ENCODE measurements around the gene PLEKHM1. TPM values are rescaled to one million over a fixed set of nuclear protein-coding genes. Genes with fewer than 3 reads are reported as not detected.
A peak's percentile ranks its signal among the peaks of the same experiment; 100 is the strongest.
"Not testable (repeated sequence)": the region's sequence is repeated elsewhere in the genome, so short reads cannot be mapped to it uniquely, and the experiment has no call there.

PLEKHM1 gene
- total RNA-seq, 2 experiments from 2014 or later: 16.6 to 18.6 TPM

DNA sequence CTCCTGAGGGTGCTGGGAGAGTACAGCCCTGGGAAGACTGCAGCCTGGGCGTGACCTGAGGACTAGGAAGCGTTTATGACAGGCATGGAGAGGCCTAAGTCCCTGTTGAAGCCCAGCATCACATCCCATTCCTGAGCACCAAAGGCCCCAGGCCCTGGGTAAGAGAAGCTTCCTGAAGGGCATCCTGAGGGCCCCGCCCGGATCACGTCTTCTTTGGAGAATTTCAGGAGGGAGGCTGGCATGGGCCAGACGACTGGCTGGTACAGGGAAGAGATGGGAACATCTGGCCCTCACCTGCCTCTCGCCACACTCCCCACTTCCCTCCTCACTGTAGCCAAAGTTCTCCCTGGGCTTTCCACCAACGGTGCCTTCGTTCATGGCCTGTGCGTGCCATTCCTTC lies 46.2 kb downstream of the PLEKHM1 start:
- H3K36me3 Mint-ChIP-seq (ENCODE audit: low read depth); H3K27me3 Mint-ChIP-seq (ENCODE audit: low read depth); intact Hi-C loops (cut with micrococcal nuclease); H3K4me3 Mint-ChIP-seq; DNase-seq; H3K9me3 Mint-ChIP-seq; H3K27ac Mint-ChIP-seq; CTCF ChIA-PET: not testable (repeated sequence)
- H3K4me1 Mint-ChIP-seq (ENCODE audit: low read depth): peaks cover 23% of the 10 kb centered on the region

DNA sequence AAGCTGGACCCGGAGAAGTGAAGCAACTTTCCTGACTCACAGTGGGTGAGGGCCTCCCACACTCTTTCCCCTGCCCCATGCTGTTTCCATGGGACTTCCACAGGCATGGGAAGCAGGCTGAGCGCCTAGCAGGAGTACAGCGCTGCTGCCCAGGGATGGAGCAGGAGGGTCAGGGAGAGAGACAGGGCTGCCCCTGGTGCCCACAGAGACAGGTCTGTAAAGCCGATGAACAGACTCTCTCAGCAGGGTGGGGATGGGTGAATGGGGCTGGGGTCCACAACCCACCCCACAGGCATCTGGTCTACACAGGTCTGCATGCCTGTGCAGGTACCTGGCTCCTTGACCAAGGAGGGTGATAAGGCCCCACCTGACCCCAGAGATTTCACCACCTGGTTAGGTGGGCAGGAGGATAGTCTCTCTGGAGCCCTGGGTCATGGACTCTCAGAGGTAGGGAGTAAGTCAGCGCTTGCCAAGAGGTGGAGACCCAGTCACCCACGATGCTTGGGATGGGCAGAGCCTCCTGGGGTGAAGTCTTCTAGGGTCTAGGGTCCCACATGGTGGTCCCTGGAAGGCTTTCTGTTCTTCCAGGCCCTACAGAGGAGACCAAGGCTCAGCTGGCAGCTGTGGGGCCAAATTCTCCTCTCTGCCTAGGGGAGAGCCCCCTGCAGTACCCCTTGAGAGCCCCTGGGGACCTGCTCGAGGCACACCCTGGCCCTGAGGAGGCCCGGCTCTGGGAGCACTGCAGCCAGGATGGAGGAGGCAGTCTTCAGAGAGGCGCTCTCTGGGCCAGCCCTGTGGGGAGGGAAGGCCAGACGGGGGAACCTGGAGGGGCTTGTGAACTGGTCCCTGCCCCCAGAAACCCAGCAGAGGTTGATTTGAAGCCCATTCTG lies 46.9 kb downstream of the PLEKHM1 start:
- H3K27ac Mint-ChIP-seq; CTCF ChIA-PET; H3K36me3 Mint-ChIP-seq (ENCODE audit: low read depth); H3K4me3 Mint-ChIP-seq; H3K27me3 Mint-ChIP-seq (ENCODE audit: low read depth); DNase-seq; H3K9me3 Mint-ChIP-seq; intact Hi-C loops (cut with micrococcal nuclease): not testable (repeated sequence)
- peaks cover 23% of the 10 kb centered on the region for H3K4me1 Mint-ChIP-seq (ENCODE audit: low read depth)

DNA sequence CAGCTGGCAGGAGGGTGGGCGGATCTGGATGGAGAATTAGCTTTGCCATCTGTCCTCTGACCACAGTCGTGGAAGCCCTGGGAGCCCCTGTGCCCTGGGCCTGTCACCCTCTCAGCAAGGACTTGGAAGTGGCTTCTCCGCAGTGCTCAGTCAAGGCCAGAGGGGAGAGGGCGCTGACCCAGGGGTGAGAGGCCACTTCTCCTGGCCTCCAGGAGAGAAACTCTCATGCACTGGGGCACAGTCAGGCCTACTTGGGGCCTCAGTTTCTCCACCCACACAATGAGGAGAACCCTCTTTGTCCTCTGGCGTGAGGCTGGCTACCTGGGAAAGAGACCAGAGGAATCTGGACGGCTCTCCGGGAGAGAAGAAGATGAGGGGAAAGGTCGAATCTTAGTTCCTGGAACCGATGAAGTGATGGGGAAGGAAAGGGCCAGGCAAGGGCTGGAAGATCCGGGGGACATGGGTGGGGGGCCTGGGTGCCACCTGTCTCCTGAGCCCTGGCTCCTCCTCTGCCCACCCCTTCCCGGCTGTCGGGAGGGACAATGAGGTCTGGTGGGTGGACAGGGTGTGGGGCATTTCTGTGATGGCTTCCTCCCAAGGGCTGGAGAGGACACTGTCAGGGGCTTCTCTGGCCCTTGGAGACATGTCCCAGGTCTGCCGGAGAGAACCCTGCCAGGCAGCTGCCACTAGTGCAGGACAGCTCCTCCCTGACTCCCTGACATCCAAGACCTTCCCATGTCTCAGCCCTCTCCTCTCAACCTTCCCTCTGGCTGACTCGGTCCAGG lies 48.8 kb downstream of the PLEKHM1 start:
- CTCF ChIA-PET: interaction anchor here (0.6 kb wide), 1 partner anchor 579 kb away, joined by 4 read pairs; no protein-coding TSS in a partner anchor
- no peak overlapping the region for H3K27ac Mint-ChIP-seq

DNA sequence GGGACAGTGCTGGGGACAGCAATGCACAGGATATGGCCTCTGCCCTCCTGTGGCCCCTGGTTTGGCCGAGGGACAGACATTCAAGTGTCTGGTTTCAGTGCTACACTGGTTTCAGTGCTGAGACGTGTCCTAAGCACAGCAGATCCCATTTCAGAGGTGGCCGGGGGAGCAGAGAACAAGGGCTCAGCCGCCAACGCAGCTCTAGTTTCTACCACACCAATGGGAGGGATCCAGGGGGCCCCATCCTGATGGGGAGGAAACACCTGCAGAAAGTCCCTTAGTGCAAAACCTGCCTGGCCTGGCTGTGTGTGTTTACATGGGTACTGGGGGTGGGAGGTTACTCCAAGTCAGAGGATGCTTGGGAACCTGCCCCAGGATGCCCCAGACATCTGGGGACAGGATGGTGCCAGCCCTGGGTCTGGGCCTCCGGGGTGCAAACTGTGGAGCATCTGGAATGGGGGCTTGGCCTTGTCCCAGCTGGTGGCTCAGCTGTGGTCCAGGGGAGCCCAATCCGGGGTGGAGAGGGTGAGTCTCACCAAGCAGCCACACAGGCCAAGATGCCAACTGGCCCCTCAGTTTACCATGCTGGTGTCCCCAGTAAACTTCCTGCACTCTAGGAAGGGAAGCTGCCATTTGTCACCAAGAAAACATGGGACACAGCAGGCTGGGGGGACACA lies 49.5 kb downstream of the PLEKHM1 start:
- H3K27ac Mint-ChIP-seq; H3K27me3 Mint-ChIP-seq (ENCODE audit: low read depth); H3K4me3 Mint-ChIP-seq; H3K9me3 Mint-ChIP-seq; H3K36me3 Mint-ChIP-seq (ENCODE audit: low read depth); intact Hi-C loops (cut with micrococcal nuclease): not testable (repeated sequence)
- peaks cover 19% of the 10 kb centered on the region for H3K4me1 Mint-ChIP-seq (ENCODE audit: low read depth)
- DNase-seq: peak; percentile 68
- CTCF ChIA-PET: interaction anchor here (1.0 kb wide), 1 partner anchor 12 kb away, joined by 3 read pairs; no protein-coding TSS in a partner anchor

More for the DNA sequence above, 48.8 kb downstream of the PLEKHM1 start:
- Mint-ChIP-seq H3K27me3 (ENCODE audit: low read depth) (no peaks in the 10 kb centered on the region), H3K4me3 (no peak overlapping the region), H3K9me3 (no peaks in the 10 kb centered on the region), H3K36me3 (ENCODE audit: low read depth) (peaks cover 1% of the 10 kb centered on the region), H3K4me1 (ENCODE audit: low read depth) (peaks cover 23% of the 10 kb centered on the region)
- no peak for DNase-seq
- intact Hi-C loops (cut with micrococcal nuclease): no loop called here

DNA sequence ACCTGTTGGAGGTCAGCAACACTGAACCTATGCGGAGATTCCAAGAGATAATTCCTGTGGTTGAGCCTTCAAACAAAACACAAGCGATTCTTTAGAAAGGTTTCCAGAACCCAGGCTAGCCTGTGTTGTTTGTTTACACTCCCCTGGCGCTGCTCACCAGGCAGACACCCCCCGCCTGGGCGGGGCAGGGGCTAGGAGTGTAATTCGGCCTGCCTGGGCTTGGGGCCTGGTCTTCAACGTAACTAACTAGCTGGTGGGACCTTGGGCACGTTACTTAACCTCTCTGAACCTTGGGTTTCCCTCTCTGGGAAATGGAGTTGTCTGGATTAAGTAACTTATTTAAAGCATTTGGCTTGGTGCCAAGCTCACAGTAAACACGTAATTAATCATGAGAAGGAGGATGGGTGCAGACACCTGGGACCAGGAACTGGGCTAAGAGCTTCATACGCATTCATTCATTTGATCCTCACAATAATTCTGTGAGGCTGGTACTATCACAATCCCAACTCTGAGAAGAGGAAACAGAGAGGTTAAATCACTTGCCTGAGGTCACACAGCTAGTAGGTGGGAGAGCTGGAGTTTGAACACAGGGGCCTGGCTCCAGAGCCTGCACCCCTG lies 50.3 kb downstream of the PLEKHM1 start:
- H3K27ac Mint-ChIP-seq: no peak overlapping the region
- H3K27me3 Mint-ChIP-seq (ENCODE audit: low read depth): no peaks in the 10 kb centered on the region
- H3K4me1 Mint-ChIP-seq (ENCODE audit: low read depth): peaks cover 16% of the 10 kb centered on the region
- CTCF ChIA-PET: interaction anchor here (1.0 kb wide), 1 partner anchor 11 kb away, joined by 3 read pairs; no protein-coding TSS in a partner anchor
- H3K4me3 Mint-ChIP-seq: no peak overlapping the region
- intact Hi-C loops (cut with micrococcal nuclease): no loop called here
- no peak for DNase-seq
- H3K36me3 Mint-ChIP-seq (ENCODE audit: low read depth): peaks cover 1% of the 10 kb centered on the region
- H3K9me3 Mint-ChIP-seq: no peaks in the 10 kb centered on the region

DNA sequence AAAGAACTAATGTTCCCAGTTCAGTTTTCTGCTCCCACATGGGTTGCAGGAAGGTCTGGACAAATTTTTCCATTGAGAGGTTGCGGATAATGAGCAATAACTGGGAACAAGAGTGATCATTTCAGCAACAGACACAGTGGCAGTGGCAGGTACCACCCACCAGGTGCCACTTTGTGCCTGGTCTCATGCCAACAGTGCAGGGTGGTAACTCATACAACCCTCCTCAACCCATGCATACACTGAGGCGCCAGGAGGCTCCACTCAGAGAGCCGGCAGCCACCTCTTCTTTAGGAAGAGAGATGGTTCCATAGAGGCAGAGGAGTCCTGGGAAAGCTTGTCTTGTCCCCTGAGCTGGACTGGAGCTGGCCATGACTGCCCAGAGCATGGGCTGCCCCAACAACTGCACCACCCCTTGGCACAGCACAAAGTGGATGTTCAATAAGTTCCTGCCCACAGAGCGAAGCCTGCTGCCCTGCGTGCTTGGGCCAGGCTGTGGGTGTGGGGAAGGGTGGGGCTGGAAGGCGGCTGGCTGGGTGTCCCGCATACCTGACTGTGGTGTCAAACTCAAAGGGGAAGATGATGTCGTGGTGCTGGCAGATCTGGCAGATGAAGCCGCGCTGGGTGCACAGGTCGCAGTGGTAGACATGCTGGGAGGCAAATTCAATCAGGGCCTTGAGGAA lies 51.5 kb downstream of the PLEKHM1 start:
- peaks cover 16% of the 10 kb centered on the region for H3K4me1 Mint-ChIP-seq (ENCODE audit: low read depth)
- intact Hi-C loops (cut with micrococcal nuclease): no loop called here
- H3K9me3 Mint-ChIP-seq: no peaks in the 10 kb centered on the region
- DNase-seq: no peak
- CTCF ChIA-PET: no interaction called here
- H3K27me3 Mint-ChIP-seq (ENCODE audit: low read depth): no peaks in the 10 kb centered on the region
- no peak overlapping the region for H3K27ac Mint-ChIP-seq
- no peaks in the 10 kb centered on the region for H3K36me3 Mint-ChIP-seq (ENCODE audit: low read depth)
- H3K4me3 Mint-ChIP-seq: no peak overlapping the region

DNA sequence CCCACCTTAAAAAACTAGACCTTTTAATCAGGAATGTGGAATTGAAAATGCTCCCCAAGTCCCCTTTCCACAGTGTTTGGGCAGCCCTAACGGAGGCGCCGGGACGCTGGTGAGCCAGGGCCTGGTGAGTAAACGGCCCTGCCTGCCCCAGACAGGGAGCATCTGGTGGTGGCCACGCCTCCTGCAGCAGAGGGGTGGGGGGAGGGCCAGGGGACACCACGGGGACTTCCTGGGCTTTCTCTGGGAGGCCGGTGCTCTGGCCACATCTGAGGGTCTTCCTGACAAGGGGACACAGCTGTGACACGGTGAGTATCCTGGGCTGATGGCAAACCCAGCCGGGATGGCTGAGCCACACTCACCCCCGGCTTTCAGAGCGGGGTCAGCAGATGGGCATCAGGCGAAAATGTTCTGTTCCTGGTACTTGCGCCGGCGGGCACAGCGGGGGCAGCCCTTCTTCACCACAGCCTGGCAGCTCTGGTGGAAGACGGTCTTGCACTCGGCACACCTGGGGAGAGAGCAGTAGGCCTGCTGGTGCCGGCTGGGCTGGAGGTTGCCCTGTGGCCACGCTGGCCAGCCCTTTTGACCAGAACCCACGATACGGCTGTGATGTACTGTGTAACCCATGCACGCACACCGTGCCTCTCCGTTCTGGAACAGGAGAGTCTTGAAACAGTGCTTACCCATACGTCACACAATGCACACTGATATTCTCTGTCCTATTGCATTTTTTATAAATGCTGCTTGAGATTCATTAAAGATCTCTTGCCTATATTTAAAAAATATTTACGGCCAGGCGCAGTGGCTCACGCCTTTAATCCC lies 52.8 kb downstream of the PLEKHM1 start:
- no peaks in the 10 kb centered on the region for H3K27me3 Mint-ChIP-seq (ENCODE audit: low read depth)
- no peak overlapping the region for H3K4me3 Mint-ChIP-seq
- CTCF ChIA-PET: no interaction called here
- H3K9me3 Mint-ChIP-seq: no peaks in the 10 kb centered on the region
- intact Hi-C loops (cut with micrococcal nuclease): no loop called here
- no peaks in the 10 kb centered on the region for H3K36me3 Mint-ChIP-seq (ENCODE audit: low read depth)
- DNase-seq: no peak
- H3K27ac Mint-ChIP-seq: no peak overlapping the region
- H3K4me1 Mint-ChIP-seq (ENCODE audit: low read depth): peaks cover 16% of the 10 kb centered on the region

DNA sequence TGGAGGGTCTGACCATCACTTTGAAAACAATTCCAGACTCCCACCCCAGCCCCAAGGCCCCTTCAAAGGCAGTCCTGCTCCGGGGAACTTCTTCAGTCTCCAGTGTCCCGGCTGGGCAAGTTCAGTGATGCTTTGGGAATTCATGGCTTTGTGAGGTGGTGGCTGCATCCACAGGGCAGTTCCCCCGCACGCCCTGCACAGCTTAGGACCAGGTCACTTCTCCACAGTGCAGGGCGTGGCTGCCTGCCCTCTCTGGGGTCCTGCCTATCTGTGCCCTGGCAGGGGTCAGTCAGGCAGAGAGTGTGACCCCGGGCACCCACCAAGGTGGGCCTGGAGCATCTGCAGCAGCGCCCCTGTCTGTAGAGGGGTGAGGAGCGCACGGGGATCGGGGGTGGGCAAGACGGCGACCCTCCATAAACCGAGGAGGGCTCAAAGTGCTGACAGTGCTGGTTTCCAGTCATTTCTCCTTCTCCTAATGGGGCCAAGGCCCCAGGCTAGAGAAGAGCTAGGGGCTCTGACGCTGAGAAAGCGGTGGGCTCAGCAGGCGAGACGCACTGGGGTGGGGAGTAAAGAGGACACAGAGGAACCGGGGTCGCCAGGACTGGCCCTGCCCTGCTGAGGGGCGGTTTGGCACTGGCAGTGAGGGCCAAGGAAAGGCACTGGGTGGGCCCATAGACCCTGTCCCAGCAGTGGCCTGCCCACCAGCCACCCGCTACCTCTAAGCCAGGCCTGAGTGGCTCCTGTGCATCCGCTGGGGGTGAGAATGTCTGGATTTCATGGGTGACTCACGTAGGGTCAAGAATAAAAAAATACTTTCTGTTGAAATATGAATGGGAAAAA lies 53.7 kb downstream of the PLEKHM1 start:
- no peak overlapping the region for H3K27ac Mint-ChIP-seq
- H3K4me1 Mint-ChIP-seq (ENCODE audit: low read depth): peaks cover 14% of the 10 kb centered on the region
- no peaks in the 10 kb centered on the region for H3K27me3 Mint-ChIP-seq (ENCODE audit: low read depth)
- DNase-seq: no peak
- H3K9me3 Mint-ChIP-seq: no peaks in the 10 kb centered on the region
- H3K36me3 Mint-ChIP-seq (ENCODE audit: low read depth): no peaks in the 10 kb centered on the region
- intact Hi-C loops (cut with micrococcal nuclease): no loop called here
- H3K4me3 Mint-ChIP-seq: no peak overlapping the region
- CTCF ChIA-PET: no interaction called here

DNA sequence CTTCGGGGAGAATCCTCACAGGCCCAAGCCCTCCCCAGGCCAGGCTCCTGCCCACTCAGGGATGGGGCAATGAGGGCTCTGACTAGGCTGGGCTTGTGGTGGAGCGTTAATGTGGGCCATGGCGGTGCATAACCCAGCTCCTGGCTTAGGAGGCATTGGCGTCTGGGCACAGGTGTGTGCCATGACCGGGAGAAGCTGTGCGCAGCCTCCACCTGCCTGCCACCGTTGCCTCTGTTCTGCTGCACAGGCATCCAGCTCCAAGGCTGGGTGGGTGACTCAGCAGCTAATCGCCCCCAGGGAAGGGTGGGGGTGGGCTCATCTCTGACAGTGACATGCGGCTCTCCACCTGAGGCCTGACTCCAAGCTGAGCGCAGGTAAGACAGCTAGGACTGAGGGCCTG lies 54.4 kb downstream of the PLEKHM1 start:
- H3K36me3 Mint-ChIP-seq (ENCODE audit: low read depth): no peaks in the 10 kb centered on the region
- peaks cover 10% of the 10 kb centered on the region for H3K4me1 Mint-ChIP-seq (ENCODE audit: low read depth)
- DNase-seq: no peak
- CTCF ChIA-PET: no interaction called here
- no peak overlapping the region for H3K4me3 Mint-ChIP-seq
- H3K27me3 Mint-ChIP-seq (ENCODE audit: low read depth): no peaks in the 10 kb centered on the region
- no peaks in the 10 kb centered on the region for H3K9me3 Mint-ChIP-seq
- intact Hi-C loops (cut with micrococcal nuclease): no loop called here
- no peak overlapping the region for H3K27ac Mint-ChIP-seq

DNA sequence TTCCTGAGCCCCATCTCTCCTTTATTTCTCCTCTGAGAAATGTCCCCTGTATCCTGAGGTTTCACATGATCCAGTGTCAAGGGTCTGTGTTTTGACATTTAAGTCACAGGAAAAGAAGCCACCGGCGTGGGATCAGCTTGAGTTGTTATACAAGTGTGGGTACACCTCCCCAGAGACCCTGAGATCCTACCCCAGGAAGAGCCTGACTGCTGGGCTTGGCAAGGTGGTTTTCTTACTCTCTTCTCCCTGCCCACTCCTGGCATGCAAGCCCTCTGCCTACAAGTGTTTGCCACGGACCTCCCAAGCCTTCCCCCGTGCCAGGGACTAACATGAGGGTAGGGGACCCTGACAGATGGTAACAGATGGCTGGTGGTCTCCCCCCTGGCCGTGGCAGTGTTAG lies 55.0 kb downstream of the PLEKHM1 start:
- Mint-ChIP-seq H3K4me3 (no peak overlapping the region), H3K4me1 (ENCODE audit: low read depth) (peaks cover 6% of the 10 kb centered on the region), H3K27me3 (ENCODE audit: low read depth) (no peaks in the 10 kb centered on the region), H3K36me3 (ENCODE audit: low read depth) (no peaks in the 10 kb centered on the region), H3K9me3 (no peaks in the 10 kb centered on the region), H3K27ac (no peak overlapping the region)
- intact Hi-C loops (cut with micrococcal nuclease): no loop called here
- CTCF ChIA-PET: no interaction called here
- DNase-seq: no peak

Measured in activated naive CD4-positive, alpha-beta T cell treated with anti-CD3 and anti-CD28 coated beads for 36 hours (primary cell).